ENCODE results near the gene WHRN.

Gene WHRN

GRCh38 chr9:114505187-114506081, at the start of gene WHRN:
TSS of gene WHRN (minus strand) at chr9:114505473. CDS start at chr9:114504801, 672 bp downstream.
- DNase-seq (ENCODE audit: low spot score): no peak

DNA sequence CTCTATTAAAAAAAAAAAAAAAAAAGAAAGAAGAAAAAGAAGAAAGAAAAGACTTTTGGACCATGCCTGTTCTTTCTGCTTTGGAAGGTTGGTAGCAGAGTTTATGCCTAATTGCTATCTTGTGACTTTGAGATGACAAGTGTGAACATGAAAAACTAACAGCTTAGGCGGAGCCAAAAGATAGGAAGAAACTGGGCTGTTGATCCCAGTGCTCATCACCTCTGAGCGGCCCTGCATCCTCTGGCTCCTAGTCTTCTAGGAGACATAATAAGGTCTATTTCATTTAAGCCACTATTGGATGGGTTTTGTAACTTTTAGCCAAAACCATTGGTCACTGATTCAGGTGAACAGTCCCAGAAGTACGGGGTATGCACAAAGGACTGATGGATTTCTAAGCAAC, 47.9 kb upstream of the WHRN start:
- DNase-seq (ENCODE audit: low spot score): no peak

GRCh38 chr9:114552706-114553105, 47.4 kb upstream of the WHRN start:
- no peak for DNase-seq (ENCODE audit: low spot score)

- DNase-seq (ENCODE audit: low spot score): no peak
These were observed 46.7 kb upstream of the WHRN start for GRCh38 chr9:114551750-114552685.

GRCh38 chr9:114549697-114550330, 44.5 kb upstream of the WHRN start:
- DNase-seq (ENCODE audit: low spot score): no peak

DNA sequence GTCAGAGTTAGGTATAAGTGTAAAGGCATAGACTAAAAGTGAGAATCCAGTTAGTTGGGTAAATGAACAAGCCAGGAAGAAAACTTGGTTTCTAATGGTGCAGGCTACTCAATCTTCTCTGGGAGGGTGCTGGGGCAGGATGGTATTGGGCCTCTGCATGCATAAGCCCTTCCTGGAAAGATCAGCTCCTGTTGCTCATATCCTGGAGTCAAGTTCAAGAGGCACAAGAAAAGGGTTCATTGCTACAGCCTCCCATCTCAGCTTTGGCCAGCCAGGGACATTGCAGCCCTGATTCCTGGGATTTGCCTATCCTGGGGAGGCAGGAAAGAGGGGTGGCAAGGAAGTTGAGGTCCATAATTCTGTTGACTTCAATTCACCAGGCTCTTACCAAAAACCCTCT, 41.6 kb upstream of the WHRN start:
- no peak for DNase-seq (ENCODE audit: low spot score)

GRCh38 chr9:114545055-114545454, 39.8 kb upstream of the WHRN start:
- DNase-seq (ENCODE audit: low spot score): no peak

- DNase-seq (ENCODE audit: low spot score): no peak
These were observed 34.6 kb upstream of the WHRN start for GRCh38 chr9:114539701-114540380.

DNA sequence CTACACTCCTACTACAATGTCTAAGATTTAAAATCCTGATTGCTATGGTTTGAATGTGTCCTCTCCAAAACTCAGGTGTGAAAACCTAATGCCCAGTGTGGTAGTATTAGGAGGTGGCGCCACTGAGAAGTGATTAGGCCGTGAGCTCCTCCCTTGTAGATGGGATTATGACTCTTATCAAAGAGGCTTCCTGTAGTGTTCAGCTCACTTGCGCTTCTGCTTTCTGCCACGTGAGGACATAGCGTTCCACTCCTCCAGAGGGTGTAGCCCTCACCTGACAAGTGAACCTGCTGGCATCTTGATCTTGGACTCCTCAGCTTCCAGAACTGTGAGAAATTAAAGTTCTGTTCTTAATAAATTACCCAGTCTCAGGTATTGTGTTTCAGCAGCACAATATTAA, 33.0 kb upstream of the WHRN start:
- peak; percentile 66 for DNase-seq (ENCODE audit: low spot score)

- DNase-seq (ENCODE audit: low spot score): no peak
These were observed 27.4 kb upstream of the WHRN start for GRCh38 chr9:114532561-114533237.

DNA sequence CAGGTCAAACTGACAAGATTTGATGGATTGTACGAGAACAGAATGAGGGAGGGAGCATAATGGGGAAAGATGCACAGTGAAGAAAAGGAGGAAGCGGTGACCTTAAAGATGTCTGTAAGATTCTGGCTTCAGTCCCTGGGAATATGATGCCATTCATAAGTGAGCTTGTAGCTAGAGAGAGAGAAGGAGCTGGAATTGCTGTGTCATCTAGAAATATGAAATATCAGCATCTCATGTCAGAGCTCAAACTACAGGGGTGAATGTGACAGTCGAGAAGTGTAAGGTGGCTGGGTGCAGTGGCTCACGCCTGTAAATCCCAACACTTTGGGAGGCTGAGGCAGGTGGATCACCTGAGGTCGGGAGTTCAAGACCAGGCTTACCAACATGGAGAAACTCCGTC, 24.0 kb upstream of the WHRN start:
- no peak for DNase-seq (ENCODE audit: low spot score)

GRCh38 chr9:114526807-114527206, 21.5 kb upstream of the WHRN start:
- no peak for DNase-seq (ENCODE audit: low spot score)

- no peak for DNase-seq (ENCODE audit: low spot score)
These were observed 20.2 kb upstream of the WHRN start for GRCh38 chr9:114525513-114525912.

DNA sequence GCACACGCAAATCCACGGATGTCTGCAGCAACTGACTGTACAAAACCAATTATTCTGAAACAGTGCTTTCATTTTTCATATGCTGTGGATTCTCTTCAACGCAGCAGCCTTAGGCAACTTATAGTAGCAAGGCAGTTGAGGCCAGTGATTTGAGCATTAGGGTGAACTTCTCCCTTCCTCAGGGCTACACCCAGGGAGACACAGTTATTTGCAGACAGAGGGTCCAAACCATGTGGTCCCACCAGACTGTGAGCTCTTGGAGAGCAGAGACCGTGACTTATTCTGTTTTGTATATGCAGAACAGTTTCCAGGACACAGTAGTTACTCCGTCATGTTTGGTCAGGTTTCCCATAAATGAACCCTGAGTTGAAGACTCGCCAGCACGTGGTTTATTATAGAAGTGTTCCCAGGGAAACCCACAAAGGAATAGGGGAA, 19.0 kb upstream of the WHRN start:
- DNase-seq (ENCODE audit: low spot score): no peak

DNA sequence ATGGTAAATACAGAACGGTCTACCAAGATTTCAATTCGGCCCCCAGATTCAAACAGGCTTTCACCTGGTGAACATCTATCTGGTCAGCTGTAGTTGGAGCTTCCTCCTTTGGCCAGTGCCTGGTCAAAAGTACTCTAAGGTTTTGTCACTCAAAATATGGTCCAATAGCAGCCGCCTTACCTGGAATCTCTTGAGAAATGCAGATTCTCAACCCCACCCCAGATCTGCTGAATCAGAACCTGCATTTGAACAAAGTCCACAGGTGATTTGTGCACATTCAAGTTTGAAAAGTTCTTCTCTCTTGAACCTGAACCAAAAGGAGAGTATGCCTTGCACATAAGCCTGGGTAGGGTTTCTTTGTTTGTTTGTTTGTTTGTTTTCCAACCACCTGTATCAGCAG, 17.6 kb upstream of the WHRN start:
- no peak for DNase-seq (ENCODE audit: low spot score)

DNA sequence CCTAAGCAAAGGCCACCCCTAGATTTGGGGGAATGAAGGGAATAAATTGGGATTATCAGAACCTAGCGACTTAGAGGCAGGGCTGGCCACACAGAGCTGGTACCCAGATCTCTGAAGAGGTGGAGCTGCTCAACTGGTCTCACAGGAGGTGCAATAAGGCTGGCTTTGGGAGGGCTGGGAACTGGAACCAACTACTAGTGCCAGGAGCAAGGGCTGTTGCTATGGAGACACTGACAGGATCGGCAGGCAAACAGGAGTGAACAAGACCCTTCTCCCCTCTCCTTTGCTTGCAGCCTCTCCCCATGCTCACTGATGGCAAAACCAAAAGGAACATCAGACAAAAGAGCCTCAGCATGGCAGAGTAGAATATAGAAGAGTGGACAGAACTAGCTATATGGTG, 17.0 kb upstream of the WHRN start:
- no peak for DNase-seq (ENCODE audit: low spot score)

DNA sequence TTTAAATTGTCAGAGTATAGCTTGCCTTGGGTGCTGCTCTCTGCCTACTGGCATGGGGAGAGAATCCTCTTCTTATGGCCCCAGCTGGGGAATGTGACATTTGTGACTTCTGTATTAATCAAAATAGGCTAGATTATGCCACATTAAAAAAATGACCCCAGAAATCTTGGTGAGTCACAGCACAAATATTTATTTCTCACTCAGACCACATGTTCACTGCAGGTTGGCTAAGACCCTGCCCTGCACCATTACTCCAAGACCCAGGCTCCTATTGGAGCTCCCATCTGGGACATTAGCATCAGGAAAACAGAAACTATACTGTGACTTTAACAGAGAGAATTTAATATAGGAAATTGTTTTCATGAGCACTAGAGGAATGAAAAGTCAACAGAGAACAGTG, 16.6 kb upstream of the WHRN start:
- DNase-seq (ENCODE audit: low spot score): no peak

DNA sequence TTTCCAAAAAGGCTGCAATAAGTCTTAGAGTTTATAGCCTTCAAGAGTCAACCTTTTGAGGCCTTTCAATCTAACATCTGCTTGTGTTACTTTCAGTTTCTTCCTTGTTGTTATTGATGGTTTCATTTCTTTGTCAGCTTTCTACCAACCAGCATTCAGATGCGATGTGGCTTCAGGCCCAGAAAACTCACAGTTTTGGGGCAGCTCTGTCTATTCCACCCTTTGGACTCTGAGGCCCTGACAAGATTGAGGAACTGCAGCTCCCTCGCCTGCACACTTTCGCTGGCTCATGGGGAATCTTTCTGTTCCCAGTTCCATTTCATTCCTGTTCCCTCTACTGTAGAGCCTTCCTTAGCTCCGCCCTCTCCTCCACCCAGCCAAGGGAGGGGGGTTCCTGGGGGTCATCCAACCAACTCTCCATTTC, 13.3 kb upstream of the WHRN start:
- peak; percentile 14 for DNase-seq (ENCODE audit: low spot score)

GRCh38 chr9:114518120-114518519, 12.8 kb upstream of the WHRN start:
- no peak for DNase-seq (ENCODE audit: low spot score)

DNA sequence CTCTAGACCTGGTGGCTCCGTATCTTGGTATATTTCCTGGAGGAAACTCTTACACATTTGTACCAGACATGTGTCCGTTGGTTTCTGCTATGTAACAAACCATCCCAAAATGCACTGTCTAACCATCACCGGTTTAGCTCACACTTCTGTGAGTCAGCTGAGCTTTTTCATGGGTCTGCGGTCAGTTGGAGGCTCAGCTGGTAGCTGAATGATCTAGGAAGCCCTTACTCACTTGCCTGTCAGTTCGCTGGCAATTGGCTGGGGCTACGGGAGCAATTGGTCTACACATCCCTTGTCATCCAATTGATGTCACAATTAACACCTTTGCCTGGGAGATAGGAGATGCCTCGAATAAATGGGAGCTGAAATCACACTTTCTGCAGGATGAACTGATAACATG, 11.6 kb upstream of the WHRN start:
- DNase-seq (ENCODE audit: low spot score): no peak

DNA sequence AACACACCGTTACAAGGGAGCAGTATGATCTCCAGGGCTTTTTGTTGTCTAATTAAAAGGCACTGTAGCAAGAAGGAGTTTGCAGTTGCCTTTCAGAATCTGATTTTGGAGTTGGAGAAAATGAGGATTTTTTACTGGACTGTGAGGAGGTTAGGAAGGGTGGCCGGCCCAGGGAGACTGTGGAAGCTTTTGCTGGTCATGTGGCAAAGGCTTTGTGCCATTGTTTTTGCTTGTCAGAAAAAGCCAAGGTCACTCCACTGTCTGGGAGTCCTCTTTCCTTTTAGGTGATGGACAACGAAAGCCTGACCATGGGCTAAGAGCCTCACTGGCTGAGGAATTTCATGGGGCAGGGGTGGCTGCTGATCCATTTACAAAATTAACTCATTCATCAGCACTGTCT, 10.3 kb upstream of the WHRN start:
- DNase-seq (ENCODE audit: low spot score): no peak

Measured in NAMALWA (cell line).